Stimulated activated CD8-positive, alpha-beta memory T cell treated with anti-CD3 and anti-CD28 coated beads, Interleukin-12 subunit alpha, Interleukin-12 subunit beta, amount 100 ng/mL, for 4 hours (primary cell): ENCODE results near the gene RNF26.

ENCODE experiments used
- DNase-seq: peaks from one replicate; pipeline ENCODE4 v3.0.0-alpha.2; 2020; ENCODE audit warnings: low read depth

RNF26 gene

GRCh38 chr11:119316016-119316728, 18.2 kb upstream of the RNF26 start:
- no peak for DNase-seq

- DNase-seq: no peak
Measured at GRCh38 chr11:119316729-119317591, 17.4 kb upstream of the RNF26 start, which contains the start of gene MCAM. MCAM (minus strand) TSS chr11:119317130; CDS start chr11:119317101, 29 bp downstream.

GRCh38 chr11:119317592-119318239, 16.6 kb upstream of the RNF26 start:
- DNase-seq: no peak

GRCh38 chr11:119318240-119319135, 15.8 kb upstream of the RNF26 start:
- no peak for DNase-seq

GRCh38 chr11:119319136-119319699, 15.1 kb upstream of the RNF26 start:
- DNase-seq: no peak

GRCh38 chr11:119319700-119320239, 14.6 kb upstream of the RNF26 start:
- DNase-seq: no peak

GRCh38 chr11:119320240-119320775, 14.0 kb upstream of the RNF26 start:
- no peak for DNase-seq

GRCh38 chr11:119320776-119321524, 13.4 kb upstream of the RNF26 start:
- no peak for DNase-seq

- DNase-seq: no peak
Measured at GRCh38 chr11:119322360-119322739, 12.0 kb upstream of the RNF26 start.

- DNase-seq: no peak
Measured at GRCh38 chr11:119322921-119323531, 11.3 kb upstream of the RNF26 start.

- DNase-seq: peak; percentile 48
Measured at GRCh38 chr11:119323532-119324033, 10.7 kb upstream of the RNF26 start.

GRCh38 chr11:119324189-119324588, 10.1 kb upstream of the RNF26 start:
- DNase-seq: no peak

- DNase-seq: no peak
Measured at GRCh38 chr11:119329320-119329719, 5.0 kb upstream of the RNF26 start.

GRCh38 chr11:119330237-119330636, 4.1 kb upstream of the RNF26 start:
- no peak for DNase-seq

- no peak for DNase-seq
Measured at GRCh38 chr11:119332111-119332765, 2.1 kb upstream of the RNF26 start.

- no peak for DNase-seq
Measured at GRCh38 chr11:119335091-119335654, 846 bp downstream of the RNF26 start.

- DNase-seq: no peak
Measured at GRCh38 chr11:119335655-119336543, 1.6 kb downstream of the RNF26 start.
